Activated CD8-positive, alpha-beta memory T cell treated with anti-CD3 and anti-CD28 coated beads for 48 hours (primary cell): ENCODE results near the gene METTL1.

Experiments
- DNase-seq, 3 experiments: peaks; one replicate each; pipeline ENCODE4 v3.0.0-alpha.2; 2020; ENCODE audit warnings: low read depth in 2 of 3, low spot score in 2 of 3

The METTL1 gene

DNA sequence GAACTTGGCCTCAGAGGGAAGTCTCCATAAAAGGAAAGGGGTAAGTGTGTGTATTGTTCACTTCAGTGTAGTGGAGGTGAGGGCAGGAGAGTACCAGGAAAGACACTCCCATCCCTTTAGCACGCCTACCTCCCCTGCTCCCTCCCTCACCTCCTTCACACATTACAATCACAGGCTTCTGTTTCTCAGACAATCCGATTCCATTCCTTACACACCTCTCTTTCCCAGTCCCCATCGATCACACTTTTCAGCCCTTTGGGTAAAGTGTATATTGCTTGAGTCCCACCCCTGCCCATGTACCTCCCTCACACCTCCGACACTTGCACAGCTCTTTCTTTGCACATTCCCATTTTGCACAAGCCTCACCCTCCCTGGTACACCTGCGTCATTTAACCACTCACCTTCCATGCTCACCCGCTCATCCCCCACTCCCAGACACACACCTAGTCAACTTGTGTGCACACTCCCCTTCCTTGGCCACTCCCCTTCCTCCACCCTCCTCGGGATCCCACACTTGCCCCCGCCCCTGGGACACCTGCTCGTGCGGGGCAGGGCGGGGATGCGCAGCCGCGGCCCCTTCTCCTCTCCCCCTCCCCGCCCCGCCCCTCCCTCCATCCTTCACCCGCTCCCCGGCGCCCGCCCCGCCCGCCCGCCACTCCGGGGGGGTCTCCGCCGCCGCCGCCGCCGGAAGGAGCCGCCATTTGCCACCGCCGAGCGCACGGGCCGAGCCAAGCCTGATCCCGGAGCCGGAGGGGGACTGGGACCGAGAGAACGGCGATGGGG, 17.3 kb downstream of the METTL1 start, which contains the start of gene MARCHF9:
TSS of gene MARCHF9 (plus strand) at position 693 of the 783 bp plus-strand sequence. CDS start 426 bp downstream, outside the sequence.
- peak; percentile 39 to 59 (median 41) for DNase-seq

DNA sequence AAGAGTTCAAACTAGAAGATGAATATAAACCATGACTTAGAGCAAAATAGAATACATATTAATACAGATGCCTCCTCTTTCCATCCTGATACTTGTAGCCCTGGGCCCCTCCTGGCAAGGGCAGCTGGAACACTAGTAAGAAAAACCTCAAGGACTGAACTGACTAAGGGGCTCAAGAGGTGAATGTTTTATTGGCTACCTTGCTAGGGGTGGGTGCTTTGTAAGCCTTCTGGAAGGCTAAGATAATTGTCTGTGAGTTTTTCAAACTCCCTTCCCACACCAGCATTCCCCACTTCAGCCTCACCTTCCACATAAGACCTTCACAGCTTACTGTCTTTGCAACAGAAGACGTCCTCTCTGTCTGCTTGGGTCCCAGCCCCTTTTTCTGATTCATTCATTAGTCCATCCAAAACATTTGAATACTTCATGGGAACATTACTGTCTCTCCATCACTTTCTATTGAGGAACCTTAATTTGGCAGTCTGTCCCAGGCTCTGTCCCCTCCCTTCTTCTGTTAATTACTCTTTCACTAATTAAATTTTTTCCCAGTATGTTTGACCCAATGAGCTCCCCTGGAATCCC, 18.1 kb downstream of the METTL1 start:
- no peak for DNase-seq

DNA sequence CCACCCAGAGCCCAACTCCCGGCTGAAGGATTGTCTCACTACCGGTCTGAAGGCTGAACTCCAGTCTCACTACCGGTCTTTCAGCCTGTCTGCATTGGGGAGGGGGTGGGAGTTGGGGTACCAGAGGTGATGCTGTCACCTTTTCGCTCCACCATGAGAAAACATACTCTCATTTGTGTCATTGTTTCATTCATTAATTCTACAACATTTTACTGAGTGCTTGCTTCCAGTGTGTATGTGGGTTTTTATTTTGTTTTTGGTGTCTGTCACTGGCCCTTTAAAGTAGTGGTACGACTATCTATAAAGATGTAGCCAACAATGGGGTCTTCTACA, 19.3 kb downstream of the METTL1 start:
- no peak for DNase-seq

DNA sequence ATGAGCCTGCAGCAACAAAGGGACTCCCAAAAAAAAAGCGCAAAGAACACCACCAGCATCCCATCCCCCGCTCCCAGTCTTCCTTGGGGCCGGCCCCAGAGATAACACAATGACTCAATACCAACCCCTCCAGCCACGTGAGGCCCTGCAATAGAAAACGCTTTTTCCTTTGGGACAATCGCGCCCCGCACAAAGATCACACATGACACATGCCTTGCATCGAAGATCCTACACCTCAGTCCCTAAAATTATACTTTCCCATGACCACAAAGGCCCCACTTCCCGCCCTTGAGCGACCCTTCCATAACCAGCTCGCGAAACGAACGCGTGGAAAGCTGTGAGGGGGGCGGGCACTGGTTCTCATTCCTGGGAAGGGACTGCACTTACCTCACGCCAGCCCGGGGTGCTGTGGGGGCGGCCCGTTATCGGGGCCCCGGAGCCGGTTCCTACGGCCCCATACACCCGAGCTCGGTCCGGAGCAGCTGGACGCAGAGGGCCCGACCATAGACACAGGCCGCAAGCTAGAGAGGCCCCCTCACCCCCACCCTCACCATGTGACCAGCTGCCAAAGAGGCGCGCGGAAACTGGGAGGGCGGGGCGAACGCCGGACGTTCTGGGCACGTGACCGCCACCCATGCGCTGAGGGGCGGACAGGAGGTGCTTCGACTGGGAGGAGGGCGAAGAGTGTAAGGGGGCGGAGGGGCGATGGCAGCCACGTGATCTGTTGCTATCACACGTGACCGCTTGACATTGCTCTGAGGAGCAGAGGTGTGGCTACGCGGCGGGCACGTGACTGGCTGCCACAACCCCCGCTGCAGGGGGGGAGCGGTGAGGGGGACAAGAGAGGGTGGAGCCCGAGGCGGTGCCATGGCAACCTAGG, 19.9 kb downstream of the METTL1 start, which contains the start of gene CDK4:
TSS of gene CDK4 (minus strand) at position 523 of the 880 bp plus-strand sequence. CDS start 593 bp downstream, outside the sequence.
- DNase-seq: peak; percentile 88 to 97 (median 93)

DNA sequence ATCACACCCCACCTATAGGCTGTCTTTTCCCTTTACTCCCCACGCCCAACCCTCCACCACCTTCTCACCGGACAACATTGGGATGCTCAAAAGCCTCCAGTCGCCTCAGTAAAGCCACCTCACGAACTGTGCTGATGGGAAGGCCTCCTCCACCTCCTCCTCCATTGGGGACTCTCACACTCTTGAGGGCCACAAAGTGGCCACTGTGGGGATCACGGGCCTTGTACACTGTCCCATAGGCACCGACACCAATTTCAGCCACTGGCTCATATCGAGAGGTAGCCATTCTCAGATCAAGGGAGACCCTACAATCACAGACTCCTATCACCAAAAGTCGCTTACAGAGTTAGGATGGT, 20.5 kb downstream of the METTL1 start:
- no peak for DNase-seq

DNA sequence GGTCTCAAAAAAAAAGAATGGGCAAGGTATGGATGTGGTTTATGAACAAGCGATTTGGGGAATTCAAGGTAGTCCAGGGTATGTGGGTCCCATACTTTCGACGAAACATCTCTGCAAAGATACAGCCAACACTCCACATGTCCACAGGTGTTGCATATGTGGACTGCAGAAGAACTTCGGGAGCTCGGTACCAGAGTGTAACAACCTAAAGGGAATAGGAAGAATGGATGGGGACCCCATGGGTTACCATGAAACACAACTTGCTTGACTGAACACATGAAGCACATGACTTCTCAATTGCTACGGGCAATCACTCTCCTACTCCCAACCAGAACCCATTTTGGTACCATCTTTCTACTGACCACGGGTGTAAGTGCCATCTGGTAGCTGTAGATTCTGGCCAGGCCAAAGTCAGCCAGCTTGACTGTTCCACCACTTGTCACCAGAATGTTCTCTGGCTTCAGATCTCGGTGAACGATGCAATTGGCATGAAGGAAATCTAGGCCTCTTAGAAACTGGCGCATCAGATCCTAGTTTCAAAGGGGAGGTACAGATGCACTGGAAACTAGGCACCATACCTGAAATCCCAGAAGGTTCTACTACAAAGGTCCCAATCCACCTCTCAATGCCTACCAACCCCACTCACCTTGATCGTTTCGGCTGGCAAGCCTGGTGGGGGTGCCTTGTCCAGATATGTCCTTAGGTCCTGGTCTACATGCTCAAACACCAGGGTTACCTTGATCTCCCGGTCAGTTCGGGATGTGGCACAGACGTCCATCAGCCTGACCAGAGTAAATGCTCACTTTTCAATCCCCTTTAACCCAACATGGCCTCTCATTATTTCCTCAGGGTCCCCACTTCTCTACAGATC, 21.1 kb downstream of the METTL1 start:
- DNase-seq: no peak

DNA sequence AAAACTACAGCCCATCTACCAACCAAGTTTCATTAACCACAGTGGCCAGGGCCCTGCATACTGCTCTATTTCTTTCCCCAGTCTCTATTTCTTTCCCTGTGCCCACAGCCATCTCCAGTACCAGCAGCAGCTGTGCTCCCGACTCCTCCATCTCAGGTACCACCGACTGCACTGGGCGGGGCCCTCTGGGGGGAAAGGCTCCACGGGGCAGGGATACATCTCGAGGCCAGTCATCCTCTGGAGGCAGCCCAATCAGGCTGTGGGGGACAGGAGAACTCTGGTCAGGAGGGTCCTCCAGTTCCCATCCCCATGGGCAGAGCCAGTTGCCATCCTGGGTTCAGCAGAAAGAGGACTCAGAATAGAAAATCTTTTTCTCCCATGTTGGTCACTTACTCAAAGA, 22.8 kb downstream of the METTL1 start:
- DNase-seq: no peak

DNA sequence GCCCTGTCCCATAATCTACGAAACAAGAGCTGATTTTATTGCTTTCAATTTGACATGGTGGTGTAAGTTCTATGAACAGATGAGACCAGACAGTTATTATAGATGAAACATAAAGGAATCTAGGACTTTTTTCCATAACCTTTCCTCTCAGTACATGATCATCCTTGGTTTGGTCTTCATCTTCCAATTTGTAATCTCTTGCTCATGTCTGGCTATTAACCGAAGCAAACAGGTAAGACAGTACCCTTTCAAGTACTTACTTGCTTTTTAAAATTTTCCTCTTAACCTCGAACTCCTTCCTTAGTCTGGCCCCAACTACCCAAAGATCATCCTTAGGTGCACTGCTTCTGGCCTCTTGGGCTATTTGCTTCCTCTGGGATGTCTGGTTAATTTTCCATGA, 25.9 kb downstream of the METTL1 start:
- no peak for DNase-seq

DNA sequence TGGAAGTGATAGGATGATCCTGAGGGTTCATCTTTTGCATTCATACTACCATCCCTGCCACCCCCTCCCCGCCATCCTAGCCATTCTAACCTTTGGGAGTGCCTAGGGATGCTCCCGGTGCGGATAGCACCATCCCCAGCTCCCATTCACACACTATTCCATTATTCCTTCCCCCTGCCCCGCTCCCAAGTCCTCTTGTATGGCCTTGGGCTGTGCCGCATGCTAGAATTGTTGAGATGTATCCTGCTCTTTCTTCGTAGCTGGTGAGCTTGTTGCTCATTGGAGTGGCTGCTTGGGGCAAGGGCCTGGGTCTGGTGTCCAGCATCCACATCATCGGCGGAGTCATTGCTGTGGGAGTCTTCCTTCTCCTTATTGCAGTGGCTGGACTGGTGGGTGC, 26.4 kb downstream of the METTL1 start:
- no peak for DNase-seq

DNA sequence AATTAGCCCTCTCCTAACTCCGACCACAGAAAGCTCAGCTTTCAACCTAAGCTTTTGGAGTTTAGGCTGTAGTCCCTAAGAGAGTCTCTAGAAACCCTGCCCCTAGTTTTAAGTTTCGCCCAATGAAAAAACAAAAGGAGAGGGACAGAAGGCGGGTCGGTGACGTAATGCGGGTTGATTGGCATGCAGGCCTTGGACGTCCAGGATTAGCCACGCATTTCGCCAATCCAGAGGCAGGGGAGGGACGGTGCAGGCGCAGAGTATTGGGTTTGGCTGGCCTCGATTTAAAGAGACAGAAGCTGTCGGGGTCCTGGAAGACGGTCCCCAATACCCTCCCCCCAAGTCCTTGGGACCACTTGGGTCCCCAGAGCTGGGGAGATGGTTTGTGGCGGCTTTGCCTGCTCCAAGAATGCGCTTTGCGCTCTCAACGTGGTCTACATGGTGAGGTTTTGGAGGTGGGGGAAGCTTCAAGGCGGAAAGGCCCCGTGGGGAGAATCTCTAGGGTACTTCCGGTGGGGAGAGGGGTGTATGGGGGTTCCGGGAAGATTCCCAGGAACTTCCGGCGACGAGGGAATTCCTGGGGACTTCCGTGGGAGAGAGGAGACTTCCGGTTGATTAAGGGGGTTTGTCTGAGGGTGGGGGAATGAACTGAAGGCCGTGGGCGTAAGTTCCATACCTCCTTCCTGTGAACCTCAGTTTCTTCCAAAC, 27.0 kb downstream of the METTL1 start, which contains the start of gene TSPAN31:
TSS of gene TSPAN31 (plus strand) at position 263 of the 708 bp plus-strand sequence. CDS start at position 379, 116 bp downstream.
- DNase-seq: peak; percentile 75 to 91 (median 85)

DNA sequence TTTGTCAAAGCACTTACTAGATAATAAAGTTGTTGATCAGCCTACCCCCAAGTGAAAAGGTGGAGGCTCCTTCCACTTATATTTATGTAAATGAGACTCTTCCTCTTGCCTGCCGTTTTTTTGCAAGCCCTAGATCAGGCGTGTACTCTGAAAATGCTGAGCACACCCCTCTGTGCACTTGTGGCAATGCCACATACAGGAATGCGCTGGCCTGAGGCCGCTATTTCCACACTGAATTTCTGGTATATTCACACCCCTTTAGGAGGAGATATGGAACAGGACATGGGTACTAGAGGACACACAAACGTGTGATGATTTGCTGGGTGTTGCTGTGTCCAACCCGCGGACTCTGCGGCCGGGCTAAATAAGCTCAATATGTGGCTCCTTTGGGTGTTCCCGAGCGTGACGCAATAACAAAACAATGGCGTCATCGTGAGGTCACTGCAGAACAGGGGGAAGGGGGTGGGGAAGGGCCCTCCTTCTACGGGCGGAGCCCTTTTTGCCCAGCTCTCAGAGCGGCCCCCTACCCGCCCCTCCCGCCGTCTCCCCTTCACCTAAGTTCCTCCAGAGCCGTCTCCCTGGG, 27.6 kb downstream of the METTL1 start:
- DNase-seq: peak in 2 of 3 experiments; percentile 61 to 72

DNA sequence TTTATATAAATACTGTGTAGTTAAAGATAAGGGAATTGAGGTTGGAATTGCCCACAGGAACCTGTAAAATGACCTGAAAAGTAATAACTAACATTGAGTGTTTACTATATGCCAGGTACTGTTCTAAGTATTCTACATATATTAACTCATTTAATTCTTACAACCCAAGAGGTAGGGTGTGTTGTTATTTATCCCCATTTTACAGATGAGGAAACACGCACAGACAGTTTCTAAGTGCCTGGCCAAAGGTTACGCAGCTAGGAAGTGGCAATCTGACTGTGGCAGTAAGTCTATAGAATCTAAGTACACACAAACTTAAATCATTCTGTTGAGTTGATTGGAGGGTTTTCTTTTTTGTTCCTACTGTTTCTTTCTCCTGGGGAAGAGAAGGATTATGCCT, 28.1 kb downstream of the METTL1 start:
- DNase-seq: no peak

DNA sequence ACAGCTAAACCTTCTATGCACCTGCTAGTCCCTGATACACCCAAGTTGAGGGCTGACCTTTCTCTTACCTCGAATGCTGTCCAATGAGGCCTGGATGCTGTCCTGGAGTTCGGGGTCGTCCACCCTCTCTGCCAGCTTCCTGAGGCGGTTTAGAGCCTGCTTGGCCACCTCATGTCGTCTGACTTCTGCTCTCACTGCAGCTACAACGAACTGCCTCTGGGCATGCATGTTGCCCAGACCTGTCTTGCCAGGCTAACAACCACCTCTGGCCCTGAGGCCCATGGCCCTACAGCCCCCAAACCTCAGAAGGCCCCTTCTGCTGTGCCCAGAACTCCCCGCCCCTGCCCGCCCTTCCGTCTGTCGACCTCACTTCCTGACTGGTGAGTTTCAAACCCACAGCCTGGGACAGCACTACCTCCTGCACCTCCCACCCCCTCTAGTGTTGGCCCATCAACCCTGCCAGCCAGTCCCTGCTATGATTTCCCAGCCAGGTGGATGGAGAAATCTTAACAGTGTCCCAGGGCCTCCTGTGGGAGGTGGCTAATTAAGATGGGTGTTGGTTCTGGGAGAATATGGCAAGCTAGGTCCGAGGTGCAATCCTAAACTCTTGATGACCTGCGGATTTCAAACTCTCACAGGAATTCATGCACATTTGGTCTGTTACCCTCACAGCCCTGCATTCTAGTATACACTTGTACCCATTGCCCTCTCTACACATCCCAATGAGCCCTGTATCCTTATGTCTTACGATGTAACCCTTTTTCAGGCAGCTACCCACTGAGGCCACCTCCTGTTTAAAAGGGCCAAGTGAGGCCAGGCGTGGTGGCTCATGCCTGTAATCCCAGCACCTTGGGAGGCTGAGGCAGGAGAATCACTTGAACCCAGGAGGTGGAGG, 29.8 kb downstream of the METTL1 start:
- DNase-seq: peak; percentile 44 to 61 (median 59)

DNA sequence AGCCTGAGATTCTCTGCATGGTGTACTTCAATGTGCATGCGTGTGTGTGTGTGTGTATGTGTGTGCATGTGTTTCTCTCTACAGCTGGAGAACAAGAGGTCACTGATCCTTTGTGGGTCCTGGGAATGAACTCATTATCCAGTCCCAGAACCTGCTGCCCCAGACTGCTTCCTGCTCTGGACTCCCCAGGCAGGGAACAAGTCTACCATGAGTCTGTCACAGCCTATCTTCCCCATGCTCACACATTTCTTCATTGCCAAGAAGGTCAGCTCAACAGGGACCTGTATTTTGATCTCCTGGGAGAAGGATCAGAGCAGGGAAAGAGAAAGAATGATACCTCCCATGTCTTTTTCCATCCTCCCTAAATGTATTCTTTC, 30.5 kb downstream of the METTL1 start:
- DNase-seq: no peak

DNA sequence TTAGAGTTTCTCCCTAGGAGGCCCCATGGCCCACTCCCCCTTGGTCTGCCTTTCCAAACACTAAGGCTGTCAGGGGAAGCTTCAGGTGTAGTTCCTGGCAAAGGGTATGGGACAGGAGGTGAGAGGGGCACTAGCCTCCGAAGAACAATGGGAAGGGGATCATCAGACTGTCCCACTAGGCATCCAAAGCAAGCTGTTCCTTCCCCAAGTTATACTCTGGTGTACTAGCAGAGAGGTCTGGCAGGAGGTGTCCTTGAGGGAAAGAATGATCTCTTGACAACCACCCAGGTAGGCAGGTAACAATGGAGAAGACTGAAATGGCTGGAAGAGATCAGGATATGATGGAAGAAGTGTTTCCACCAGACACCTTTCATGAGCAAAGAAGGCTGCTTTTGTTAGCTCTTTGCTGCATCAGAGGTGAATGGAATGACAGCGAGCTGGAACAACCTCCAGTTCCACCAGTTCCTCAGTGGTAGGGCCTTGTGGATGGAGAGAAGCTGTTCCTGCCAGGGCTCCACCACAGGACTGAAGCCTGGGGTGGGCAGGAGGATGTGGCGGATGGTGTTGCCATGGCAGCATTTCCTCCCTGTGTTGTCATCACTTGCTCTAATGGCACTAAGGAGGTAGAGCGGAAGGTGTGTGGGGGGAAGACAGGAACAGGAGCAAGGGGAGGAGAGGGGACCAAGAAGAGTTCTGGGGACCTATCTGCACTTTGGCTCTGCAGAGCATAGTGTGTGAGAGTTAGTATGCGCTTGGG, 31.1 kb downstream of the METTL1 start:
- DNase-seq: peak in 2 of 3 experiments; percentile 33 to 59

DNA sequence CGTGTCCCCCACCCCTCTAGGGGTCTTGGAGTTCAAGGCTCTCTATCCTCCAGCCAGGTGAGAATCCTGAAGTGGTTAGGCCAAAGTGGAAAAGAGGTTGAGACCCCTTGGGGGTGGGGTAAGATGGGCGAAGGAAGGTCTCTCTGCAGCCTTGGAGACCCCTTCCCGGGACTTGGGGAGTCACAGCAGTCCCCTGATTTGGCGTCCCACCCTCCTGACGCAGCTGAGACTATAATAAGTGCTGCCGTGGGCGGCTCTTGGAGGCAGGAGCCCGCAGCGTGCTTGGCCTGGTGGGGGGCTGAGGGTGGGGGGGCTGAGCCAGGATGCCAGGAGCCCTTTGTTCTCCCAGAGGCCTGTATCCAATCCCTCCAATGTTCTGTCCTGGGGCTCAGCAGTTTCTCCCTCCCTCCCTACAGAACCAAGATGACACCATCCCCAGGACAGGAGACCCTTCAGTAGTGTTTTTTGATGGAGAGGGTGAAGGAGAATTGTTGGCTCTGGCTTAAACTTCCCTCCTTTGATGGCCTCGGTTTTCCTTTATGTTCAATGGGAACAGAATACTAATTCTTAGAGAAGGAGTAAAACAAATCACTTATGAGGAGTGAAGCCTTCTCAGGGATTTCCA, 31.9 kb downstream of the METTL1 start:
- DNase-seq: no peak

DNA sequence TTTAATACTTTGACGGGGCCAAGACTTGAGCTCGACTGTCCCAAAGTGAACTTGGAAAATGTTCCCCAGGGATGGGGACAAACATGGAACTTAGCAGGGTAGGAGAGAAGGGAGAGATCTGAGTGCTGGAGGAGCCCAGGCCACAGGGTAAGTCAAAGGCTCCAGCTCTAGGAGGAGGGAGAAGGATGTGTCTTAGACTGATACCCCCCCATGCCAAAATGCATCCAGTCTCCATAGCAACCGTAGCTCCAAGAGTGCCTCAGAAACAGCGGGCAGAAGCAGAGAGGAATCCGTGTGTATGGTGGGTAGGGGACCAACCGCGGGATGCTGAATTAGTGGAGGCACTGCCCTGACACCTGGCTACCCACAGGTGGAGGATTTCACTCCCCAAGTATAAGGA, 32.5 kb downstream of the METTL1 start:
- no peak for DNase-seq
